Pancreas (tissue), 10 donors: ENCODE measurements around the gene HOXC5. TPM values are rescaled to one million over a fixed set of nuclear protein-coding genes. Genes with fewer than 3 reads are reported as not detected.

ENCODE experiments used
- ATAC-seq, 4 donors: fragments of 200-7000 bp; cut with Tn5 transposase; one replicate each; pipeline versions ENCODE4 v1.8.0 to v1.9.1; 2020; ENCODE audit warnings: mild to moderate bottlenecking in 4 of 4, moderate library complexity in 4 of 4
- DNase-seq, 6 donors: peaks; one replicate each; pipeline ENCODE4 v3.0.0-alpha.2; 2020
- FAIRE-seq: peaks from 2 replicates; lab custom pipeline; 2012; peaks lifted over from hg19 to GRCh38; lab: Jason Lieb, UNC
- H3K27ac ChIP-seq, 4 donors: fragments of 200-600 bp; sonication (generic); 1 replicate in 3 of 4; 2 replicates in 1 of 4; pipeline versions ENCODE4 v1.5.0 to v1.8.0; 2020
- H3K27me3 ChIP-seq, 4 donors: fragments of 200-600 bp; one replicate each; pipeline ENCODE4 v1.8.0; 2021
- H3K36me3 ChIP-seq, 3 donors: fragments of 200-600 bp; sonication (generic) in 1 of 3; one replicate each; pipeline versions ENCODE4 v1.5.0 to v1.8.0; 2020 to 2021
- H3K4me1 ChIP-seq, 3 donors: fragments of 200-600 bp; one replicate each; pipeline ENCODE4 v1.8.0; 2021
- H3K4me3 ChIP-seq, 4 donors: fragments of 200-600 bp; sonication (generic) in 2 of 4; one replicate each; pipeline versions ENCODE4 v1.5.0 to v1.8.0; 2020 to 2021
- H3K9me3 ChIP-seq, 4 donors: fragments of 200-600 bp; one replicate each; pipeline ENCODE4 v1.8.0; 2021
- WGBS, 2 donors: extraction: QIAGEN DNeasy Blood & Tissue Kit; methylation state at CpG; one replicate each; pipeline ENCODE4 v1.1.7; 2013; 5-methylcytosine and 5-hydroxymethylcytosine counted together
- intact Hi-C, 3 donors: fragments of 100-400 bp; cut with DNase I; formaldehyde crosslinking; loops; one replicate each; pipeline versions ENCODE4 v1.11.1 to v1.14.2; 2022
- polyA plus RNA-seq, 2 donors: library from polyadenylated mRNA; stranded (reverse); fragments of 200-250 nt; gene quantifications; one replicate each; pipeline ENCODE4 v1.2.3, GENCODE V29; 2013
- total RNA-seq, 6 donors: library from RNA; stranded (reverse); fragmentation: NEBNext Ultra II Directional in 4 of 6; extraction: Animal tissue kit (Norgen Biotek cat#: 25700) in 4 of 6; gene quantifications; one replicate each; pipeline versions ENCODE4 v1.2.1 to v1.2.4, GENCODE V29; 2021 to 2023
- TF ChIP-seq, protein P1 (sequence below), 4 donors: fragments of 200-600 bp; sonication (generic) in 3 of 4; IDR thresholded peaks; one replicate each; pipeline versions ENCODE4 v1.5.0 to v1.8.0; 2021; ENCODE audit warnings: antibody characterized with exemption in 4 of 4
- donor health status: healthy with polysubstance abuse.
- donor health status: DM: no; HTN: no; CAD: no; lungs with moderate emphysema.
- donor health status: DM: no; HTN: no; CAD: no.
- donor health status: control.
- donor health status: control.
- donor health status: Bipolar disorder and iron deficiency.
- donor health status: DM: yes; HTN: yes; CAD: no.
- donor health status: DM: no; HTN: no; CAD: no.
- donor health status: DM: no; HTN: no; CAD: no.
- donor health status: DM: yes; HTN: yes; CAD: no.

Gene HOXC5
- total and polyA plus RNA-seq, 8 donors = not detected

DNA sequence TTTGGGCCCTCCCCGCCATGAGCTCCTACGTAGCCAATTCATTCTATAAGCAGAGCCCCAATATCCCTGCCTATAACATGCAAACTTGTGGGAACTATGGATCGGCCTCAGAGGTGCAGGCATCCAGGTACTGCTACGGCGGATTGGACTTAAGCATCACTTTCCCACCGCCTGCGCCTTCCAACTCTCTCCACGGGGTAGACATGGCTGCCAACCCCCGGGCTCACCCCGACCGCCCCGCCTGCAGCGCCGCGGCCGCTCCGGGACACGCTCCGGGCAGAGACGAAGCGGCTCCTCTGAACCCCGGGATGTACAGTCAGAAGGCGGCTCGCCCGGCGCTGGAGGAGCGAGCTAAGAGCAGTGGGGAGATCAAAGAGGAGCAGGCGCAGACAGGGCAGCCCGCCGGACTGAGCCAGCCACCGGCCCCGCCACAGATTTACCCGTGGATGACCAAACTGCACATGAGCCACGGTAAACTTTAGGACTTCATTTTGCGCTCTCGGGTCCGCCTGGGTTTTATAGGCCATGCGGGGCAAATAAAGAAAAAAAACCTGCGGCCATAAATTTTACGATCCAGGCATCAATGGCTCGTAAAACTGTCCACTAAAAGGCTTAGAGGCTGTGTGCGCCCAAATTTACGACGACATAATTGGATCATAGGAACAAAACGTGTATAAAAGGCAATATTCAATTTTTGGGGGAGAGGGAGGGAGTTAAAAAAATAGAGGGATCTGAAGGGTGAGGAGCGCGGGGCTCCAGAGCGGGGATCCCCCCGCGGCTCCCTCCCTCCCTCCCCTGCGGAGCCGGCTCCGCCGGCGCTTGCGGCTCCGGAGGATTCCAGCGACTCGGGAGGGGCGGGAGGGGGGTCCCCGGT, 493 bp downstream of the HOXC5 start:
- DNase-seq = no peak
- 5 to 6% methylated on average over 49 to 61 of the region's 61 CpGs for WGBS, 2 donors
- H3K9me3 ChIP-seq = no peaks in the 10 kb centered on the region
- peaks cover 3 to 53% (median 12%) of the 10 kb centered on the region in 4 donors for H3K27me3 ChIP-seq
- intact Hi-C loops = loop anchor here in 1 of 3 donors (5.0 kb wide), 1 partner anchor 164 kb away; no protein-coding TSS in a partner anchor
- no peaks in the 10 kb centered on the region for H3K4me1 ChIP-seq
- TF ChIP-seq, protein P1, sequence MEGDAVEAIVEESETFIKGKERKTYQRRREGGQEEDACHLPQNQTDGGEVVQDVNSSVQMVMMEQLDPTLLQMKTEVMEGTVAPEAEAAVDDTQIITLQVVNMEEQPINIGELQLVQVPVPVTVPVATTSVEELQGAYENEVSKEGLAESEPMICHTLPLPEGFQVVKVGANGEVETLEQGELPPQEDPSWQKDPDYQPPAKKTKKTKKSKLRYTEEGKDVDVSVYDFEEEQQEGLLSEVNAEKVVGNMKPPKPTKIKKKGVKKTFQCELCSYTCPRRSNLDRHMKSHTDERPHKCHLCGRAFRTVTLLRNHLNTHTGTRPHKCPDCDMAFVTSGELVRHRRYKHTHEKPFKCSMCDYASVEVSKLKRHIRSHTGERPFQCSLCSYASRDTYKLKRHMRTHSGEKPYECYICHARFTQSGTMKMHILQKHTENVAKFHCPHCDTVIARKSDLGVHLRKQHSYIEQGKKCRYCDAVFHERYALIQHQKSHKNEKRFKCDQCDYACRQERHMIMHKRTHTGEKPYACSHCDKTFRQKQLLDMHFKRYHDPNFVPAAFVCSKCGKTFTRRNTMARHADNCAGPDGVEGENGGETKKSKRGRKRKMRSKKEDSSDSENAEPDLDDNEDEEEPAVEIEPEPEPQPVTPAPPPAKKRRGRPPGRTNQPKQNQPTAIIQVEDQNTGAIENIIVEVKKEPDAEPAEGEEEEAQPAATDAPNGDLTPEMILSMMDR (IDR thresholded peaks at IDR 0.05) = no peak
- ATAC-seq = peak in 3 of 4 donors; percentile 24 to 37 (median 30)
- FAIRE-seq = no peak
- peak overlapping the region in 1 of 4 donors; percentile 16 for H3K4me3 ChIP-seq
- no peaks in the 10 kb centered on the region for H3K36me3 ChIP-seq
- no peak overlapping the region for H3K27ac ChIP-seq

DNA sequence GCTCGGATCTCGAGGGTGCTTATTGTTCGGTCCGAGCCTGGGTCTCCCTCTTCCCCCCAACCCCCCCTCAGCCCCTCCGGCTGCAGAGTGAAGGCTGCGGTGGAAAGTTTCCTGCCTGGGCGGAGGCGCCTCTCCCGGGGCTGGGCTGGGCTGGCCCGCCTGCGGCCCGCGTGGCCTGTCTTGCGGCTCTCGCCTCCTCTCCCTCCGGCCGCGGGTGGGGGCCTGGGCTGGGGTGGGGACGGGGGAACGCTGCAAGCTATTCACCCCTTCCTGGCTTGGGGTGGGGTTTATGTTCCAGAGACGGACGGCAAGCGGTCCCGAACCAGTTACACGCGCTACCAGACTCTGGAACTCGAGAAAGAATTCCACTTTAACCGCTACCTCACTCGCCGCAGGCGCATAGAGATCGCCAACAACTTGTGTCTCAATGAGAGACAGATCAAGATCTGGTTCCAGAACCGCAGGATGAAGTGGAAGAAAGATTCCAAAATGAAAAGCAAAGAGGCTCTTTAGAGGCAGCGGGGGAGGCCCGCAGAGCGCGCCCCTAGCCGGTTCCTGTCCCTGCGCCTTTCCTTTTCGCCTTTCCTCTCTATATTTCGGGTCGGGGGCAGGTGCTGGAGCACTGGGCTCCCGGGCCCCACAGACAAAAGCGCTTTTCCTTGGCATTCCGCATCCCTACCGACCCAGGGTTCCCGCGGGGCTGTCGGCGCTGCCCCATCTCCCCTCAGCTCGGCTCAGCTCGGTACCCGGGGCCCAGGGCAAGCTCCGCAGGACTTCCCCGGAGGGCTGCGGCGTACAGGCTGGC, 1.3 kb downstream of the HOXC5 start:
- Histone ChIP-seq H3K36me3 (no peaks in the 10 kb centered on the region), H3K4me3 (peak overlapping the region in 1 of 4 donors; percentile 16), H3K4me1 (no peaks in the 10 kb centered on the region), H3K27me3 (peaks cover 3 to 45% (median 12%) of the 10 kb centered on the region in 4 donors), H3K27ac (no peak overlapping the region), H3K9me3 (no peaks in the 10 kb centered on the region)
- intact Hi-C loops = loop anchor here in 1 of 3 donors (5.0 kb wide), 1 partner anchor 163 kb away; no protein-coding TSS in a partner anchor
- 13 to 14% methylated on average over 42 to 57 of the region's 57 CpGs for WGBS, 2 donors
- FAIRE-seq (no peak), ATAC-seq (peak in 2 of 4 donors; percentile 8 to 19), DNase-seq (no peak)
- TF ChIP-seq, protein P1 (IDR thresholded peaks at IDR 0.05) = no peak

DNA sequence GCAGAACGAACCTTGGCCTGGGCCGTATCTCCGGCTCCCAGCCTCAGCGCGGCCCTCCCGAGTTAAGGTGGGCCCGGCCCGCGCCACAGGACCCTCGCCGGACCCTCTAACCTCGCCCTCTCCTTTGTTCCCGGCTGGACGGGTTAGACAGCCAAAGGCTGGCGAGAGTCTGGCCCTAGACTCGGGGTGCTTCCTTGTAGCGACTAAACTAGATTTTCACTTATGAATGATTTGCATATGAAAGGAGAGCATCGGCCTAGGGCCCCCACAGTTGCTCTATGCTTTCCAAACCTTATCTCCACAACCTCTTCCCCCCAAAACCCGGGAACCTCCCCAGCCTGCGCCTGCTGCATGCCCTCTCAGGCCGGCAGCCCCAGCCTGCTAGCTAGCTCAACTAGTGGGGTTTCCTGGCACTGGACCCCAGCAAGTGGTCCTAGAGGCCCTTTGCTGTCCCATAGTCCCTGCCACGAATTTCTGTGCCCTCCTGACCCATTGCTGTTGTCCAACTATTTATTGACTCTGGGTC, 2.0 kb downstream of the HOXC5 start:
- Histone ChIP-seq H3K4me1 (no peaks in the 10 kb centered on the region), H3K4me3 (no peak overlapping the region), H3K27me3 (peaks cover 3 to 42% (median 10%) of the 10 kb centered on the region in 4 donors), H3K27ac (no peak overlapping the region), H3K9me3 (no peaks in the 10 kb centered on the region), H3K36me3 (no peaks in the 10 kb centered on the region)
- ATAC-seq (no peak), FAIRE-seq (no peak), DNase-seq (no peak)
- intact Hi-C loops = loop anchor here in 1 of 3 donors (5.0 kb wide), 1 partner anchor 162 kb away; no protein-coding TSS in a partner anchor
- TF ChIP-seq, protein P1 (IDR thresholded peaks at IDR 0.05) = no peak
- 49 to 65% methylated on average over 16 to 22 of the region's 22 CpGs for WGBS, 2 donors

DNA sequence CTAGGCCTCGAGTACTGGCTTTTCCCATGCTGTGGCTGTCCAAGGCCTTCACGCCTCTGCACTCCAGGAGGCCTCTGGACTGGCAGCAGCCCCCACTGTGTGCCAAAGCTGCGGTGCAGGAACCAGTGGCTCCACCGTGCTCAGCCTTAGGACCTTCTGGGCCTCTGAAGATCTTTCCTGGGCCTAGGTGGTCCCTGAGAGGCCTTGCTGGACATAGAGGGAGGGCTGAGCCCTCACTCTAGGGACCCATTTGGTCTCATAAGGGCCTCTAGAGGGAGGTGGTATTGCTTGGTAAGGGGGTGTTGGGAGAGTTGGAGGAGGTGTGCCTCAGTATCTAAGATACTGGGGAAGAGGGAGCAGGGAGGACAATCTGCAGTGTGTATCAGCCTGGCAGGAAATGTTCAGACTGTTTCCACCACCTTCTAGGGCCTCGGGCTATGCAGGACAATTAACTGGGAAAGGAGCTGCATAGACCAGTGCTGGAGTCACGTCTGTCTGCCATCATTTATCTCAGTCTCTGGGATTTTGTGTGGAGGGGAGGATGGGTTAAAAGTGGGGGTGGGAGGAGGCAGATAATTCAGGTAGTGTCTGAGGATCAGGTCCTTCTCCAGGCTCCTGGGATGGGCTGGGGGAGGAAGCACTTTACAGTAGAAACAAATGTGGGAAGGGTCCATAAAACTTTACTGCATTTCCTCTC, 2.9 kb downstream of the HOXC5 start:
- H3K4me3 ChIP-seq = no peak overlapping the region
- H3K27ac ChIP-seq = no peak overlapping the region
- intact Hi-C loops = no loop called here
- no peaks in the 10 kb centered on the region for H3K9me3 ChIP-seq
- H3K27me3 ChIP-seq = peaks cover 3 to 33% (median 8%) of the 10 kb centered on the region in 4 donors
- no peaks in the 10 kb centered on the region for H3K4me1 ChIP-seq
- DNase-seq = no peak
- no peak for ATAC-seq
- FAIRE-seq = no peak
- 68 to 73% methylated on average over 6 of the region's 6 CpGs for WGBS, 2 donors
- TF ChIP-seq, protein P1 (IDR thresholded peaks at IDR 0.05) = no peak
- no peaks in the 10 kb centered on the region for H3K36me3 ChIP-seq
